Mammary epithelial cell (primary cell): ENCODE data around the gene HMHB1.

Experiments
- EZH2 ChIP-seq: IDR thresholded peaks from 2 replicates; pipeline ENCODE4 v1.6.1; 2012; ENCODE audit warnings: low read length, inconsistent platforms, borderline replicate concordance
- TF ChIP-seq, protein P1 (sequence below), 2 donors: IDR thresholded peaks in 1 of 2; conservative IDR thresholded peaks in 1 of 2; 2 replicates each; pipeline ENCODE4 v1.5.1; 2011 to 2012; ENCODE audit warnings: inconsistent platforms in 2 of 2, low read length in 2 of 2, mild to moderate bottlenecking in 2 of 2, control low read depth in 1 of 2, low read depth in 1 of 2; ENCODE audit not compliant: insufficient read depth in 1 of 2; ENCODE audit errors: extremely low read depth in 1 of 2

DNA sequence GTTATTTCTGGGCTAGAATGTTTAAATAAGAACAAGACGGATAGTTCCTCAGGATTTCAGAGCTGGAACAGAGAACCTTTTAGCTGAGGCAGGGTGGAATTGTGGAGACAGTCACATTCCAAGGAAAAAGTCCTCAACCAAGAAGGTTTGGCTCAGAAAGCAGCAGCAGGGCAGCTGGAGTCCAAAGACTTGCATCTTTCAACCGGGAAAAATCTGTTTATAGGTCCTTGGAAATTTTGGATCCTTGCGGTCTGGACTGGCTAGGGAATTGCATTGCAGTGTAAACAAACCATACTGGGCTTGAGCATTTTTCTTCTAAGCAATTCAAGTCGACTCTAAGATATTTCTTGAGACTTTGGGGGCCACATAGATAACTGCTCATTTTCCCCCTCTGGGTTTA lies 40.8 kb upstream of the HMHB1 start:
- TF ChIP-seq, protein P1, sequence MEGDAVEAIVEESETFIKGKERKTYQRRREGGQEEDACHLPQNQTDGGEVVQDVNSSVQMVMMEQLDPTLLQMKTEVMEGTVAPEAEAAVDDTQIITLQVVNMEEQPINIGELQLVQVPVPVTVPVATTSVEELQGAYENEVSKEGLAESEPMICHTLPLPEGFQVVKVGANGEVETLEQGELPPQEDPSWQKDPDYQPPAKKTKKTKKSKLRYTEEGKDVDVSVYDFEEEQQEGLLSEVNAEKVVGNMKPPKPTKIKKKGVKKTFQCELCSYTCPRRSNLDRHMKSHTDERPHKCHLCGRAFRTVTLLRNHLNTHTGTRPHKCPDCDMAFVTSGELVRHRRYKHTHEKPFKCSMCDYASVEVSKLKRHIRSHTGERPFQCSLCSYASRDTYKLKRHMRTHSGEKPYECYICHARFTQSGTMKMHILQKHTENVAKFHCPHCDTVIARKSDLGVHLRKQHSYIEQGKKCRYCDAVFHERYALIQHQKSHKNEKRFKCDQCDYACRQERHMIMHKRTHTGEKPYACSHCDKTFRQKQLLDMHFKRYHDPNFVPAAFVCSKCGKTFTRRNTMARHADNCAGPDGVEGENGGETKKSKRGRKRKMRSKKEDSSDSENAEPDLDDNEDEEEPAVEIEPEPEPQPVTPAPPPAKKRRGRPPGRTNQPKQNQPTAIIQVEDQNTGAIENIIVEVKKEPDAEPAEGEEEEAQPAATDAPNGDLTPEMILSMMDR (conservative IDR thresholded peaks at IDR 0.05 in 1 of 2, IDR thresholded peaks at IDR 0.05 in 1 of 2; ENCODE audit: extremely low read depth in 1 of 2, insufficient read depth in 1 of 2, low read depth in 1 of 2, low read length in 2 of 2), result no peak
- TF ChIP-seq EZH2, result no peak
